UCSD-AML1 (cell line): Measurements from ENCODE around the gene MYOF.
"Not testable (repeated sequence)": the region's sequence is repeated elsewhere in the genome, so short reads cannot be mapped to it uniquely, and the experiment has no call there.

Experiments
- DNase-seq: peaks from one replicate; lab custom pipeline; 2025; ENCODE audit not compliant: unreplicated experiment; lab: John Stamatoyannopoulos, UW

Gene MYOF

DNA sequence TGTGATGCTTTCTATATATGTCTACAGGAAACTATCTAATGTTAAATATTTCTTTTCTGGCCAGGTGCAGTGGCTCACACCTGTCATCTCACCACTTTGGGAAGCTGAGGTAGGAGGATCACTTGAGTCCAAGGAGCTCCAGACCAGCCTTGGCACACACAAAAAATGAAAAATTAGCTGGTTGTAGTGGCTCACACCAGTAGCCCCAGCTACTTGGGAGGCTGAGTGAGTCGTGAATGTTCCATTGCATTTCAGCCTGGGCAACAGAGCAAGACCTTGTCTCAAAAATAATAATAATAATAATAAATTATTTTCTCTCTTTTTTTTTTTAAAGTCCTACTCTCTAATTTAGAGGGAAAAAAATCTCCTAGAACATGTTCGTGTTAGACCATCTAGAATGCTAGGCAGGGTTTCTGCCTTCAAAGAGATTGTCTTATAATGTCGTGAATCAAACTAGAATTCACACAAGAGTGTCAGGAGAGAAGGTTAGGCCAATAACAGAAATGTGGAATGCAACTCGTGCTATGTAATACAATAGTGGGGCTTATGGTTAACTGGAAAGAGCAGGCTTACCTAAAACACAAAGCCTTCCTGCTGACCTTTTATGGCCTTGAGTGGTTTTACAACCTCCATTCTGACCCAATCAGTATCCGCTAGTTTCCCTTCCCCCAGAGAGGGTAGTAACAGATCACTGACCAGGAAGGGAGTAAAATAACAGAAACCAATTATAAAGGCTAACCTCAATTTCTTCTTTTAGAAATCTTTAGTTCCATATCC, 46.3 kb downstream of the MYOF start:
- DNase-seq: no peak

DNA sequence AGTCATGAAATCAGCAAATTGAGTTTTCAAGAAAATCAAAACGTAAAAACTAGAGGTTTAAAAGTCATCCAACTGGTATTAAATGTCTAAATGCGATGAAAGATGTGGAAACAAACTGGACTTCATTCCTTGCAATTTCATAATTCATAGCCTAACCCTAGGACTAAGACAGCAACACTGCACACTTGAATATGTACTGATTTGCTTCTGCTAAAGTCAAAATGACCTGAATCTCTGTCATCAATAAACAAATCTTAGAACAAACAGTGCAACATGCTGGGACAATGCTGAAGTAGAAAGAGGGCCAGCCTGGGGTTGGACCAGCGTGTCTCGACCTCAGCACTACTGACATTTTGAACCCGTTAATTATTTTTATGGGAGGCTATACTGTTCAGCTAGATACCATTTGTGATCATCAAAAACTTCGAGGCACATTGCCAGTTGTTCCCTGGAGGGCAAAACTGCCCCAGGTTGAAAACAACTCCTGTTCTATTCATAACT, 47.1 kb downstream of the MYOF start:
- DNase-seq: no peak

DNA sequence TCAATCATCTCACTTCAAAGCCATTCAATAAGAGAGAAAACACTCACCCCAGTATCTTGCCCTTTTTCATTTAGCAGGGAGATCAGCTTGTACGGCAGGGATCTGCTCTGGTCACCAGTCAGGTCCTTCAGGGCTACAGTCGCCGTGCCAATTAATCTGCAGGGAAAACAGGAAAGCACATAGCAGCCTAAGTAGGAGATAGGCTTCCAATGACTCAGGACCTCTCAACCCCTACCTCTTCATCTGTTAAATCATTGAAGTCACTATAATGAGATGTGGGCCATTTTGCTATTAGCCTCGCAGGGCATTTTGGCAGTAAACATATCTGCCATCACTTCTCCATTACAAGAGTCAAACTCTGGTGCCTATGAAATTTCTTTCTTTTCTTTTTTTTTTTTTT, 50.8 kb downstream of the MYOF start:
- no peak for DNase-seq

DNA sequence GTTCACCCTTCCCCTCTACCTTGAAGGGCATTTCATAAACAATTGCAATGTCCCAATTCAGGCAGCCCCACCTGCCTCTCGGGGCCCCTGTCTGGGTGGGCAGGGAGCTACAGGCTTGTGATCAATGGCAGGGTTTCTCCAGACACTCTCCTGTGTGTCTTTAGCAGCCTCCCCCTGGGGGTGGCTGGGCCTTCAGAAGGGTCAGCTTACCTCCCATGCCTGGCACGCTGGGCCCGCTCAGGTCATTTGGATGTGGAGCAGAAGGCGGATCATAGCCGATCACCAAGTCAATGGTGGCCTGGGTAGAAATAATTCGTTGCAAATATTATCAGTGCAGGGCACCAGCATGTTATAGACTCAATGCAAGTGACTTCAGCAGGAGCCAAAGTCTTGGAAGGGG, 56.3 kb downstream of the MYOF start:
- no peak for DNase-seq

DNA sequence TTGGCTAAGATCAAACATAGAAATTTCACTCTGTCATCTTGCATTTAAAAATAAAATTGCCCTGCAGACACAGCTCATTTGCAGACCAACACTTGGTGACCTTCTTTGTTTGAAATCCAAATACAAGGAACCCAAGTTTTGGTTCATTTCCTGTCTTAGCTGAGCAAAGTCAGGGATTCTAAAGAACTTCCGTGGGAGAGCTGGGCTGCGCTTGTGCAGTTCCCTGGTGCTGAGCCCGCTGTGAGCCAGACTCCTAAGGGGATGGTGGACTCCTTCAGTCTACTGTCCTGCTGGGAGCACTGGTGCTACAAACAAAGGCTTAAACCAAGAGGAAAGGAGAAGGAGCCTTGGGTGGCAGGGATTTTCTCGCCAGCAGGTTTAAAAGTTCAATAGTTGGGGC, 60.0 kb downstream of the MYOF start:
- DNase-seq: no peak

DNA sequence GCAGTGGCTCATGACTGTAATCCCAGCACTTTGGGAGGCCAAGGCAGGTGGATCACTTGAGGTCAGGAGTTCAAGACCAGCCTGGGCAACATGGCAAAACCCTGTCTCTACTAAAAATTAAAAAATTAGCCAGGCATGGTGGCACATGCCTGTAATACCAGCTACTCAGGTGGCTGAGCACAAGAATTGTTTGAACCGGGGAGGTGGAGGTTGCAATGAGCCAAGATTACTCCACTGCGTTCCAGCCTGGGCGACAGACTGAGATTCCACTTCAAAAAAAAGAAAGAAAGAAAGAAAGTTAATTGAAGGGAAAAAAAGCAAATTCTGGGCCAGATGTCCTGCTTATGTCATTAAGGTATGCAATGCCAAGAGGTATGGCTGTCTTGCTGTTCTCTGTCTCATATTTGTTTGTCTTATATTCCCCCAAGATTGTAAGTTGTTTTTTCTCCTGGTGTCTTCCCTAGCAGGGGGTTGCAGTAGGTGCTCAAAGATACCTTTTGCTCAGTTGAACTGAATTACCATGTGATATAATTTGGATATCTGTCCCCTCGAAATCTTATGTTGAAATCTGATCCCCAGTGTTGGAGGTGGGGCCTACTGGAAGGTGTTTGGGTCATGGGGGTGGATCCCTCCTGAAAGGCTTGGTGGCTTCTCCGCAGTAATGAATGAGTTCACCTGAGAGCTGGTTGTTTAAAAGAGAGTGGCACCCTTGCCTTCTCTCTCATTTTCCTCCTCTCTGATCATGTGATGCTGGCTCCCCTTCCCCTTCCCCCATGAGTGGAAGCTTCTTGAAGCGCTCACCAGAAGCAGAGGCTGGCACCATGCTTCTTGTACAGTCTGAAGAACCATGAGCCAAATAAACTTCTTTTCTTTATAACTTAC, 60.9 kb downstream of the MYOF start:
- DNase-seq: no peak

DNA sequence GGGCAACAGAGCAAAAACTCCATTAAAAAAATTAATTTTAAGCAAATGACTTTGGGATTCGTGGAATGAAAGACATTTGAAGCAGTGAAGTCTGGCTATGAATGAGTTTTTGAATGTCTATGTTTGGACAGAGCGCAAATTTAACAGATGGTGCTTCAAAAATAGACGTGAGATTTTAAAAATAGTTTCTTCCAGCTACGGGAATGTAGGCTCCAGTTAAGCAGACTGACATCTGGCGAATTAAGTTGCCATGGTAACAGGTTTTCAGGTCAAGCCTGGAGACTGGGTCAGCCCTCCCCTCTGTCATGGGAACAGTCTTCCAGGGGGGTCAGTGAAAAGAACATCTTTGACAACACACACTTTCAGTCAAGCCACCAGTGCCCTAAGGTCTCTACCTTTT, 62.0 kb downstream of the MYOF start:
- DNase-seq: no peak

DNA sequence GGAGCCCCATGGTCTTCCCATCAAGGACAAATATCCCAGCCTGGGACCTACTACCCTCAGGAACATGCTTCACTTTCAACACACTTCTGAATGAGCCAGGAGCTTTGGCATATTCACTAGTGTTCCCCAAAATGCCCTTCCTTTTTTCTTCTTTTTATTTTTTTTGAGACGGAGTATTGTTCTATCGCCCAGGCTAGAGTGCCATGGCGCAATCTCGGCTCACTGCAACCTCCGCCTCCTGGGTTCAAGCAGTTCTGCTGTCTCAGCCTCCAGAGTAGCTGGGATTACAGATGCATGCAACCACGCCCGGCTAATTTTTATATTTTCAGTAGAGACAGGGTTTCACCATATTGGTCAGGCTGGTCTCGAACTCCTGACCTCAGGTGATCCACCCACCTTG, 63.1 kb downstream of the MYOF start:
- DNase-seq: not testable (repeated sequence)

DNA sequence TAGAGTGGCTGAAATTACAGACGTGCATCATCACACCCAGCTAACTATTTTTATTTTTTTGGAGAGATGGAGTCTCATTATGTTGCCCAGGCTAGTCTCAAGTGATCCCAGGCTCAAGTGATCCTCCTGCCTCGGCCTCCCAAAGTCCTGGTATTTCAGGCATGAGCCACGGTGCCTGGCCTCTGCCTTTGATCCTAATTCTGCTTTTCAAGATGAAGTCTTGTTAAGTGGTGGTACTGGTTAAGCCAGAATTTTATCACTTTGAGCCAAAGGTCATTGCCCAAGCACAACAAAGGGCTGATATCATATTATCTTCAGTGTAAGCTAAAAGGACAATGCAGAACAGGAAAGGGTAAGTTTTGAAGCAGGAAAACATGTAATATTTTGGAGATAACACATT, 64.2 kb downstream of the MYOF start:
- DNase-seq: no peak

DNA sequence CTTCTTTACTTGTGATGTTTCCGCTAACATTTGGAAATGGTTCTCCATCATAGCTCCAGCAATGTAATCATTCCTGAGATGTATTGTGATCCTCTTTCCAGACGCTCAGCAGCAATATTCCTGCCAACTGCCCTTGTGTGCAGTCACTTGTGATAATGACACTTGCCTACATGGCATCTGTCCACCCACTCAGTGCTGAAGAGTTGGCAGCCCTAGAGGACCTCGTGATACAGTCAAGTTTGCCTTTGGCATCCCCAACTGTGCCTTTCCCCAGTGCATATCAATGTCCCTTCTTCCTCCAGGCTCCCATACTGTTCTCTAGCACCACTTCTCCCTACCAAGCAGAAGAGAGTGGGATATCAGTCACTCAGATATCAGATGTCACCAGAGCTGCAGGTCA, 64.9 kb downstream of the MYOF start:
- no peak for DNase-seq

DNA sequence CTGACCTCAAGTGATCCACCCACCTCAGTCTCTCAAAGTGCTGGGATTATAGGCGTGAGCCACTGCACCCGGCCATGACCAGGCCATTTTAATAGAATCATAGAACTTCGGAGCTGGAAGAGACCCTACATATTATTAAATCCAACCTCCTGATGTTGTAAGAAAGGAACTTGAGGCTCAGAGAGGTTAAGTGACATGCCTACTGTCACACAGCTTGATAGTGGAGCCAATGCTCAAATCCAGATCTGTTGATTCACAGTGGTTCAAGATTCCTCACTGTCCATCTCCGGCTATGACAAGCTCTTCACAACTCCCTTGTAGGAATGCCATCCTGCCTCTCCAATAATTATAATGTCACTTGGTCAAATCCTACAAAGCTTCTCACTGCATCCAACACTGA, 65.3 kb downstream of the MYOF start:
- DNase-seq: no peak

DNA sequence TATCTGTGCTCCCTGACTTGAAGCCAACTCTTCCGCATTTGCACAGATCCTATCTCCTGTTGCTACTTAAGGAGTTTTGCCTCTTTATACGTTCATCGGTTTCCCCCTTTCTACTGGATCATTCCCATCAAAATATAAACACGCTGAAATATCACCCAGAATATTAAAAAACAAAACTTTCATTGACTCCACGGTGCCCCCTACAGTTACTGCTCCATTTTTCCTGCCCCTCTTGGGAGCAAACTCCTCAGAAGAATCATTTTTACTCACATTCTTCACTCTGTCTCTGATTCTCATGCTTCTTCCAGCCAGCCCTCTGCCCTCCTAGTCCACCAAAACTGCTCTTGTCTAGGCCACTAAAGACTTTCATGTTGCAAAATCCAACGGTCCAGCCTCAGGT, 66.4 kb downstream of the MYOF start:
- no peak for DNase-seq

DNA sequence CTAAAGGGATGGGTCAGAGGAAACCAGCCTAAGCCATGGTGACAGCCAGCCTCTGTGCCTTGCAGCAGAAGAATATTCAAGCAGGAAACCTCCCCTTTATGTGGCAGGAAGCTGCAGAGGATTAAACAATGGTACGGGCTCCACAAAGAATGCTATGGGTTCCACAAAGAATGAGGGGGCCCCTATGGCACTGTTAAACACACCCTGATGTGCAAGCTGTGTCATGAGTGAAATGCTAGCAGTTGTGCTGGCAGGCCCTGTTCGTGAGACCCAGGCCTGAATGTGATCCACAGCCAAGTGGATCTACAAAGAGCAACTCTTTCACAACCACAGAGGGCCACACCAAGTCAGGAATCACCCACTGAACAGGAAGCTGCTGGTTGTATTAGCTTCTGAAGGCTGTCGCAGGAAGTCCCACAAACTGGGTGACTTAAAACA, 68.9 kb downstream of the MYOF start:
- DNase-seq: peak; percentile 76

DNA sequence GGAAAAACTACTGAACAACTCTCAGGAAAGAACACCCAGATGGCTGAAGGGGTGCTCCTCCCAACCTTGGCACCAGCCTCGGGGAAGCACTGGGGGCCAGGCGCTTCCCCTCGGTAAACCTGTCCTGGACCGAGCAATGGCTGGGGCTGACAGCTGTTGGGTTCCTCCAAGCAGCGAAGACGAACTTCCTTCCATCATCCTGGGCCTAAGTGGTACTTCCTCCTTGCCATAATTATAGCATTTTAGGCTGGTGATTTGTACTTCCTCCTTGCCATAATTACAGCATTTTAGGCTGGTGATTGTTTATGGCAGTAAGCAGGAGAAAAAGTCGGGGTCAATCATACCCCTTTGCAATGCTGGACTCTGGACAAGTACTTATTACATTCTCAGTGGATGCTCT, 69.3 kb downstream of the MYOF start:
- DNase-seq: peak; percentile 53

DNA sequence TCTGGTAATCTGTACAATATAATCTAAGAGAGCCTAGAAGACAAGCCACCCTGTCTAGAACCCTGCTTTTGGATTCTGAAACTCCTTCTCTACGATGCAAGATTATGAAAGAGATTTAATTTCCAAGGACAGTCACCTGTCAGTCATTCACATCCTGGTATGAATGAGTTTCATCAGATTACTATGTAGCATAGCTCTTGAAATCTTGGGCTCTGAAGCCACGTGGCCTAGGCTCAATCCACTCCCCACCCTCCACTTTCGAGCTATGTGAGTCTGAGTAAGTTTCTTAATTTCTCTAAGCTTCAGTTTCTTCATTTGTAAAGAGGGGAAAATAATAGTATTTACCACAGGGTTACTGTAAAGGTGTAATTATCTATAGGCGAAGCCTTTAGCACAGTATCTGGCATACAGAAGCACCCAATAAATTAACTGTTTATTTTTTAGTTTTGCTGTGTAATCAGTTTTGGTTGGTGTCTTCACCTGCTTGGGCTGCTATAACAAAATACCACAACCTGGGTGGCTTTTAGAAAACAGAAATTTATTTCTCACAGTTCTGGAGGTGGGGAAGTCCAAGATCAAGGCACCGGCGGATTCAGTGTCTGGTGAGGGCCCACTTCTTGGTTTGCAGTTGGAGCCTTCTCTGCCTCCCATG, 71.3 kb downstream of the MYOF start:
- DNase-seq: no peak

DNA sequence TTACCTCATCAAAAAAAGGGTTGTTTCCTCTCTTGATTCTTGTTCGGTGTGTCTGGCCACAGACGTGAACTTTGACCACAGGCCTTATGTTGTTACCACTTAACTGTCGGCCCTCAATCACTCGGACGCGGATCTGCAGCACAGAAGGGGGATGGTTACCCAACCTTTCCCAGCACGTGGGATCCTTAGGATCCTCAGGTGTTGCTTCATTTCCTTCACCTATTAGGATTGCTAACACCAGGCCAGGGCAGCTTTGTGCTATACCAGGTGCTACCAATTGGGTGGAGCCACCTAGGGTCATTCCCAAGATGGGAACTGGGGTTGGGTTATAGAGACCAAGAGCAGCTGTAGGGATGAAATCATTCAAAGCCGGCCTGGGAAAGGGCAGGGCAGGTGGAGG, 73.4 kb downstream of the MYOF start:
- DNase-seq: no peak

DNA sequence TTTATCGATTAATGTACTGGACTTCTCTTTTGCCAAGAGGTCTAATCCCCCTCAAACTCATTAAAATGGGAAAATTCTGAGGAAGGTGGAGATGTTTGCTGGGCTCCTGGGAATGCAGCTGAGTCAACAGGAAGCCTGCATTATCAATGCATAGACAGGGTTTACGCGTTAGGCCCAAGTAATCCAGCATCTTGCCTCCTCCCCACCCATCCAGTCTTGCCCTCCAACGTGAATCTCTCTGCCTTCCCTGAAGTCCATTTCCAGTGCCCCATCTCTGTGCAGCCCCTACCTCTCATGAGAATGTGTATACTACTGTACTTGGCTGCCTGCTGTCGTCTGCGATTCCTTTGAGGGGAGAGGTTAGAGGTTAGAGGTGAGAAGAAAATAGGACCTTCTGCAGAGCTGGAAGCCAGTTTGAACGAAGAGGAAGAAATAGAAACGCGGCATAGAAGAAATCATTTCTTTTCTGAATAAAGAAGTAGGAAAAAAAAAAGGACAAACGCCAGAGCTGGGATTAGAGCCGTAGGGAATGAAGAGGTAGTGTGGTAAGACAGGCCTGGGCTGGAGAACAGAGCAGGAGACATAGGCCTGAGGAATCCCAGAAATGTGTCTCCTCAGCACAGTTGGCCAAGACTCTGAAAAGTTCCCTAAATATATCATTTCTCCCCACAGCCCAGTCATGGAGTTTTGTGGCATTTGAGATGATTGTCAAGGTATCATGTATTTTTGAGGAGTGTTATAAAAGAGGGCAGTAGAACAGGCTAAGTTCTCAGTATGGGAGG, 75.6 kb downstream of the MYOF start:
- no peak for DNase-seq

DNA sequence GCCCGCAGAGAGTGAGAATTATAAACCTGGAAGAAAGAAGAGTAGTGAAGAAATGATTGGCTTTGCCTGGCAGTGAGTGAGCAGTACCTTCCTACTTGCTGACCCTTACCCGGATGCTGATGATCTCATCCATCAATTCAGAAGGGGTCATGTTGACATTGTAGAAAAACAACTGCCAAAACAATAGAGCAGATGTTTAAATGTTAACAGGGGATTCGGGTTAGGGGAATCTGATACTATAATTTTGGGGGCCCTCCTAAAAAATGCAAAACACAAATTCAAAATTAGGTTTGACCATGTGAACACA, 78.1 kb downstream of the MYOF start:
- DNase-seq: no peak

DNA sequence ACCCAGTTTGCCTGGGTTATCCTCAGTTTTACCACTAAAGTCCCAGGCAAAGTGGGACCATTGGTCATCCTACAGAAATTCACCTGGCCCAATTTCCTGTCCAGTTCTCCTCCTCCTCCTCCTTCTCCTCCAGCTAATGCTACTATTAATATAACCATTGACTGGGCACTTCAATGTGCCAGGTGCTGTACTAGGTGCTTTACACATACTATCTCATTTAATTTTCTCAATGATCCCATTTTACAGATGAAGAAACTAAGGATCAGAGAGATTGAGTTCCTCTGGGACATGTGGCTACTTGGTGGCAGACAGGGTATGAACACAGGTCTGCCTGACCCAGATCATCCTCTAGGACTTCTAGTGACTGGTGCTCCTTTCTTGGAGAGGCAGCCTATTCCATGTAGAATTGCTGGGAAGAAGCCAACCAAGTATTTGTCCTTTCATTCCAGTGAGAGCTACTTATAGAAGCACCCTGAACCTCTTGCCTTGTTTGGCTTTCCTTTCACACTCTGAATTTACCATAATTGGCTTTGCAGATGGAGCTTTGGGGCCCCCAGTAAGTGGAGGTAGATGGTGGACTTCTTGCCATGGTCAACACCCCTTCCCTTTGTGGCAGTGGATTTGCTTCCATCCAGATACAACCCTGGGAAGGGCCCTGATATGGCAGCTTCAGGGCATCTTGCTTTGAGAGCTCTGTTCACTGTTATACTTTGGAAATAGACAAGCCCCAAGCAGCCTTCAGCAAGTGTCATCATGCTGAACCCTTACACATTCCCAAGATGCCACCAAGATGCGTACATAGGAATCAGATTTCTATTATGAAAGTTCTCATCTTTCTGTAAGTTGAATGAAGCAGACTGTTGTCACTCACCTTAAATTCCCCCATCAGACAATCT, 78.7 kb downstream of the MYOF start:
- DNase-seq: no peak

DNA sequence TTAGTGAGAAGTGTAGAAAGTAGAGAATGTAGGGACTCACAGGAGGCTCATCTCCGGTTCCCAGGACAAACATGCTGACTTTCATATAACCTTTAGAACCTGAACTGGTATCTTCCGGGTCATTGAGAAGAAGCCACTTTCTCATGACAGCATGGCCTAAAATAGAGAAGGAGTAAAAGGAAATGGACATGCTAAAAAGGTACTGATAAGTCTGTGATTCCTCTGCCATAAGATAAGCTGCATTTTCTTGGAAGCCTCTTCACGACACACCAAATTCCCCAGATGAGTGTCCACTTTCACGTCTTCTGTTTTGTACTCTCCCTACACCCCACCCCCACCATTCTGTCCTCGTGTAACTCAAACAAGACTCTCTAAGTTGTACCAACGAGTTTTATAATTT, 79.9 kb downstream of the MYOF start:
- no peak for DNase-seq
